Measurements from ENCODE around the gene KHDRBS2.
A peak's percentile ranks its signal among the peaks of the same experiment; 100 is the strongest.

The KHDRBS2 gene

DNA sequence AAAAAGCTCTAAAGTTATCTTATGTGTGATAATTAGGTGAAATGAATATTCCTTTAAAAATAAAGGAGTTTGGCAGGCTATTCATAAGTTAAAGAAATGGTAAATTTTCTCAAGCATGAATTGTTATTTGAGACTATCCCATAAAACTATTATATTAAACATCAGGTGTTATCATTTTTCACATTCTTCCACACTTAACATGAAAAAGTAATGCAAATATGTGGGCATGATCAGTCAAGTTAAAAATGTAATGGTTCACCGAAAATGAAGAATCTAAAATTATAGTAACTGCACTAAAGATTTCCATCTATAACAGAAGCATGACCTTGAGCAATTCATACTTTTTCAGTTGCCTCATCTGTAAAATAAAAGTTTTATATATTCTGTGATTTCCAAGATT lies 110.8 kb downstream of the KHDRBS2 start:
- DNase-seq (ENCODE audit: low spot score) = no peak

DNA sequence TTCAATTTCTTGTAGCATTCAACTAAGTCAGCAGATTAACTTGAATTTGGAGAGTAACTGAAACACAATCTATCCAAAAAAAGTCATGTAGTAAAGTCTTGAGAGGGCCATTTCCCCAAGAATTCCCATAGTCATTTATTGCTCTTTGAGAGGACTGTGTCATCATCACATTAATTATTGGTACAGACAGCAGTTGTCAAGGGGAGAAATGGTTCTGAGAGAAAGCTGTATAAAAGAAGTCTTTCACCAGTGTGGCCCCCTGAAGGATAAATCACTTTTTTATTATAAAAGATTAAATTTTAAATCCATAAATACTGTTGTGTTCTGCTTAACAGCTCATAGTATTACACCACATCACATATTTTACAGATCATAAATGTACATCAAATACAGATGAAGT lies 111.5 kb downstream of the KHDRBS2 start:
- DNase-seq (ENCODE audit: low spot score) = no peak

DNA sequence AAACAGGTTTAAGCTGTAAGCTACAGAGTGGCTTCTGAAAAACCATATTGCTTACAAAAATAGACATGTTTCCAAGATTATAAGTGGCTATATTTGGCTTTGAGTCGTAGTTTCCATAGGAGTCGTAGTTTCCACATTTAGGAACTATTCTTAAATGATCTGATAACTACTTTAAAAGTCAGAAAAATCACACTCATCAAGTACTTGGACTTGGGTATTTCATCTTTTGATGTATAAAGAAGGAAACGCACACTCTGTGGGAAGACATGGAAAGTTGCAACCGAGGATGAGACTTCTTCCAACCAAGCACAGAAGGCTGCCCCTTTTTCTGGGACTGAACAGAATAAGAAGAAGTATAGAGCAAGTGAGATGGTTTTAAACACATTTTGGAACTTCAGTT lies 118.3 kb downstream of the KHDRBS2 start:
- DNase-seq (ENCODE audit: low spot score) = no peak

DNA sequence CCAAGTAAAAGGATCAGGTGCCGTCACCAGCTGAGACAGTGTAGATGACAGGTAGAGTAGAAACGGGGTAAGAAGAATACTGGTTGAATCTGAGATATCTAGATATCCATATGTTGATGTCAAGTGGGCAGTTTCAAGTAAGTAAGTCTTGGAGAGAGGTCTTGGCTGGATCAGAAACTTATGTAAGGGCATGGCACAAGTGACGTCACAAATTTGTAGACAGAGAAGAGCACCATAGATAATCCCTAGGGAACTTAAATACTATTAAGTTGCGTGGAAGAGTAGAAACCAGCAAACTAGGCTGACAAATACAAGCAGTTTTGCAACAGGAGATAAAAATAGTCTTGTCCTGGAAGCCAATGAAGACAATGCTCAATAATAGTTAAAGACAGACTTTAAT lies 123.2 kb downstream of the KHDRBS2 start:
- no peak for DNase-seq (ENCODE audit: low spot score)

DNA sequence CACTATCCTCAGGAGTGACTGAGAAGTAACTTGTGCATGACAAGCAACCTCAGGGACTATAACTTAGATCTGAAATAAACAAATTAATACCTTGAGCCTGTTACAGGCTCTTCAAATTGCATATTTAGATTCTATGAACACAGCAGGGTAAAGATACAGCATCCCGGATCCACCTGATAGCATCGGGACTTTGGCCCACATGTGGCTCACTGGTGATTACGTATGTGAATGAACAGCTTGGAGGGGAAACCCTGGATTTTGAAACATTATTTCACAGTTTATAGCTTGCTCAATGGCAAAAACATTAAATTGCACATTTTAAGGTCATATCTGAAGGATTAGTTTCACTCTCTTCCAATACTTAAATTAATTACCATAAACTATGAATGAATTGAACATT lies 133.2 kb downstream of the KHDRBS2 start:
- no peak for DNase-seq (ENCODE audit: low spot score)

DNA sequence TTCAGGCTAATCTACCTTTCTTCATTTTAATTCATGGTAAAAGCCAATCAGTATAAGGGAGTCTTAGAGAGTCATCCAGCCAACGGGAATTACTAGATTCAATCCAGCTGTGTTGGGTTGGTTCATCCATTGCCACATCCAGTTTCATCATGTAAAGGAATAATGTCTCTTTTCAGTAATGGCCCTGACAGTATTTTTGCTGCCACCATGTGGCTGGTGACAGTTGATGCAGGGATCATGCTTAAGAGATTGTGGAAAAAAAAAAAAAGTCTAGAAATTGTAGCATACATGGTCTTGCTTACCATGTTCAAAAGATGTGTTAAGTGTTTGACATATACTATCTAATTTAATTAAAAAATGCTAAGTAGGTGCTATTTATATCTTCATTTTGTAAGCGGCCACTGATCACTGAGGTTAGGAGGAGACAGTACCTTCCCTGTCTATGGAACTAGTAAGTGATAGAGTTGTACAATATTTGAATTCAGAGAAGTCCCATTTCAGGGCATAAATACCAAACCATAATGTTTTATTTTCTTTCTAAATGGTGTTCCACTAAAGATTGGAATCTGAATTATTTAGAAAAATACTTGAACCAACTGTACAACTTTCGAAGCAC lies 135.9 kb downstream of the KHDRBS2 start:
- DNase-seq (ENCODE audit: low spot score) = peak; percentile 6

DNA sequence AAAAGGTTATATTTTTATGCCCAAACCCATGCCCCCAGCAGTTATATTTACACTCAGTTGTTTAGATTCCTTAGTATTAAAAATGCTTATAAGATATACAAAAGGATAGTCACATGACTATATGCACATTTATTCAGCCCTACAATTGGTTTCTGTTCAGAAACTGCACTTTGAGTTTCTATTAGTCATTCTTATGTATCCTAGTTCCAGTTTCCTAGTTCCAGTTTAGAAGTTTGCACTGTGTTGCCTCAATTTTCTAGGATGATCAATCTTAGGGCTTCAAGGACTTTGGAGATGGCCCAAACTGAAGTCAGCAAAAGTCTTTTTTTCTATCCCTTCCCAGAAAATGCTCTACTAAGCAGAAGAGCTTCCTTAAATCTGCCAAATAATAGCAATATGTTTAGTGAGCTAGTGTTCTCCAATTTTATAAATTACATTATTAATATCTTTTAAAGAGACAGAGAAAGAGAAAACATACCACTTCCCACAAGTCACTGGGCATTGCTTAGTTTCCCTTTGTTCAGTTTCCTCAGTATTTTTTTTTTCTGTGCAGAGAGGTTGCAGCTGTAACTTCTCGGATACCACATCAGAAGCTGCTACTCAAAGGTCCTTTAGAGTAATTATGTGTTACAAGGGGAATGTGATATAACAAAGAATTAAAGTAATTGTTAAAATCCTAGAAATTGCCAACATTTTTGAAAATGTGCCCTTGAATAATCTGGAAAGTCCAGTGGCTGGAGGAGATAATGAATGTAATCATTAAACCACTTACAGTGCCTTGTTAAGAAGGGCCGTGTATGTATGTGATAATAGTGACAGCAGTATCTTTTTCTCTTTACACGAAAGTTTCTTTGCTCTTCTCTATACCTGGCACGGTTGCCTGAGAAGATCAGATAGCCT lies 138.8 kb downstream of the KHDRBS2 start:
- no peak for DNase-seq (ENCODE audit: low spot score)

DNA sequence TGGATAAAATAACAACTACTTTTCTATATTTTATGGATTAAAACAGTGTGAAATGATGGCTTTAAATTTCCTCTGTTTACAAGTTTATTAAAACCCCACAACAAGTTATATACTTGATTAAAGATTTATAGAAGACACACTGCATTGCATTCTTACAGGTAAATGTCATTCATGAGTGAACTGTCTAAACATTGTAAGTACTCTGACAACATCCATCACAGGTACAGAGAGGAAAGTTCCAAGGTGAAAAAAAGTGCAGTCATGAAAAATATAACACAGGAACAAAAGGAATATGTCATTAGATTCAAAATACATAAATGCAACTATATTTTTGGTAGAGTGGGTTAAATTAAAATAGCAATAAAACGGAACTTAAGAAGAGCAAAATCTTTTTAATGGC lies 156.9 kb downstream of the KHDRBS2 start:
- no peak for DNase-seq (ENCODE audit: low spot score)

DNA sequence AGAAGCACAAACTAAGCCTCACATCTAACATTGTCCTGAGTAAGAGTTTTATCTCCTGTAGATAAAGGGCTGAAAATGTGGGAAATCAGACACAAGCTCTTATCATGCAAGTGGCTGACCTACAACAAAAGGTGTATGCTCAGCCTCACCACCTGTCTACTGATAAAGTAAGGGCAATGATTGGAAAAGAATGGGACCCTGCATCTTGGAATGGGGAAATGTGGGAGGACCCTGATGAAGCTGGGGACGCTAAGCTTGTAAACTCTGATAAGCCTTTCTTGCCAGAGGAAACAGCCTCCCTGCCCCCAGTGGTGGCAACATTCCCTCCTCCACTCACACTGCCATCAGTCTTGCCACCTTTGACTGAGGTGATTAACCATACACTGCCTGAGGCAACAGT lies 166.6 kb downstream of the KHDRBS2 start:
- no peak for DNase-seq (ENCODE audit: low spot score)

DNA sequence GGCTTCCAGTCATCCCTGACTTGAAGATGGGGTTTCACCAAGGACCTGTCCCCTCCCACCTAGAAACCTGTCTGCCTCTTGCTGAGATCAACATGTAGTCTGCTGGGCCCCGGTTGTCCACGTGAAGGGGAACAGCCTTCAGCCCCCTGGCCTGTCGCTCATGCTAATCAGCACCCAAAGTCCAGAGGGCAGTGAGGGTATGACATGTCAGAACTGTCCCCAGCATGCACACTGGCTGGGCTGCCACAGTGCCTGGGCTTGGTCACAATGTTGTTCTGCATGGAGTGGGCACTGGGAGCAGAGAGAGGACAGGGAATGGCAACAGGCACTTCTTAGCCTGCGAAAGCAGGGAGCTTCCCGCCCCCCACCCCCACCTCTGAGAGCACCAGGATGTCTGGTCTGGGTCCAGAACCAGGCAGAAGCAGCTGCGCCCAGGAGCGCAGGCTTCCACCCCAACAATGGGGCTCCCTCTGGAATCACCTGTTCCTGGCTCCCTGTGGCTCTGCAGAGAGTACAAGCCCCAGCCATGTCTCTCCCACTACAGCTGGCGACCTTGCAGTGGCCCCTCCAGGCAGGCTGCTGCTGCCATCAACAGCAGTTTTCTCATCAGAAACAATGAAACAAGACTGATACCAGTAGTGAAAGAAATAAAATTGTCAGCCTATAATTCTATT lies 182.7 kb downstream of the KHDRBS2 start:
- no peak for DNase-seq (ENCODE audit: low spot score)

DNA sequence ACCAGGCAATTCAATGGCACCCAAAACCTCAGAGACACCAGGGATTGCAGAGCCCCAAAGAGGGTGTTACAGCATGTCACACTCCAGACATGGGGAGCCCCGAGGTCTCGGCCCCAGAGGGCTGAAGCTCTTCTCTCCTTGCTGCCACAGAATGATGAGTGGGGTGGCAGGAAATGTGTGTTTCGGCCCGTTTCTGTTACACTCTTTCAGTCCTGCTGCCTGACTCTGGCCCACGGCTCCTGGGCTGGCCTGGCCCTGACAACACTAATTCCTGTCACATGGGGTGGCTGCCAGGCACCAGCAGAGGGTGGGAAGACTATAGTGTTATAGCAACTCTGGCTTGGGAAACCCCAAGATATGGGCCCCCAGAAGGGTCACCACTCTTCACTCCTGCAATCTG lies 183.6 kb downstream of the KHDRBS2 start:
- no peak for DNase-seq (ENCODE audit: low spot score)

DNA sequence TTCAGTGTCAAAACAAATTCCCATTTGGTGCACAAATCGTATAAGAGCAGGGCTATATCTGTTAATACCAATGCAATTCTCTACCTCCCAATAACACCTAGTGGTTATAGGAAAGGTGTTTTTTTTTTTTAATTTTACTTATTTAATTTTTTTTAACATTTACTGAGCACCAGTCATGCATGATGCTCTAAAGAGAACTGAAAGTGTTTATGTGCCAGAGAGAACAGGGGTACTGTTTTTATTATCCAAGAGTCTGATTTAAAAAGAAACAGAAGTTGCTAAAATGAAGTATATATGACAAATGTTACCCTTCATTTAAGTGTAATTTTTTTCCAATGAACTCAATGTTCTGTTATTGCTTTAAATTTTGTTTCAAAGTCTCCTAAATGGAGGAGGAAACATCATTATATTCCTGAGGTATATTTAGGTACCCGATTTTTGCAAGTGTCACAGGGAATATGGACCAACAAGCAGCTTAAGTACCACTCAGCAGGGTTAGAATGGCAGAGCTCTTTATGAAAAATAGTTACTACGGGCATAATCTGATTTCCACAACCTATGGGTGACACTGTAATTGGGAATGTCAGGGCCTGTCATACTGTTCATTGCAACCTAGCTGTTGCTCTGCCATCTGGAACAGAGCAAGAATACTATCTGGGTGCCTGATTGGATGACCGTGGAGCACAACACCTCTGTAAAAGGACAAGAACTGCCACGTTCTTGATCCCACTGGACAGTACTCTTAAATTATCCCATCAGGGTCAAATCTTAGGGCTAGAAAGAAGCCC lies 195.4 kb downstream of the KHDRBS2 start:
- DNase-seq (ENCODE audit: low spot score) = no peak

DNA sequence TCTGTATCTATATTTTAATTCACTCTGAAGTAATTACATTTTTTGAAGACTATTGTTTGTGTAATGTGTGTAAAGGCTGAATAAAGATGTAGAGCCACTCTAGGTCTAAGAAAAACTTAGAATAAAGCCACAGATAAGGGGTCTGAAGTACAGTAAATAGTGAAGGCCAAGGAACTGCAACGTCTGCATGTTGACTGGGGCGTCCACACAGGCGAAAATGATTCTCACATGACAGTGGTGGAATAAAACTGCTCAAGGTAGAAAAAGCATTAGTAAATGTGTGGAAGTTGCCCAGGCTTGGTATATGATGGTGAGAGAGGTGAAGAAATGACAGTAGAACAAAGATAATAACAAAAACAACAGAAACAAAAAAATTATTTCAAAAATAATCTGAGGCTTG lies 196.2 kb downstream of the KHDRBS2 start:
- DNase-seq (ENCODE audit: low spot score) = no peak

DNA sequence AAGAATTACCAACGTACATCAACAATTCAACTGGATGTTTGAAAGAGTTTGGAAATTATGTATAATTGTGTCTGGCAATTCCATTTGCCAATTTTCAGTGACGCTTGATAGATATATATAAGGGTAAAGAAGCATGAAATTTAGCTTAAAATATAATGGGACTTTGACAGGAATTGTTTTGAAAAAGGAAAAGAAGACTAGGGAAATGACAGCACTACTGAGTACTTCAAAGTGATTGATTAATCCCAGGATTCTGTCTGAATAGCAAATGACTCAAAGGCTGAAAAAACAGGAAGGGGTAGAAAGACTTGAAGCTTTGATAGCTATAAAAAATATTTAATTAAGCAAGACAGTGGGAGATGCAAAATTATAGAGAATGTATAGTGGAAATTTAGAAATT lies 200.0 kb downstream of the KHDRBS2 start:
- no peak for DNase-seq (ENCODE audit: low spot score)

DNA sequence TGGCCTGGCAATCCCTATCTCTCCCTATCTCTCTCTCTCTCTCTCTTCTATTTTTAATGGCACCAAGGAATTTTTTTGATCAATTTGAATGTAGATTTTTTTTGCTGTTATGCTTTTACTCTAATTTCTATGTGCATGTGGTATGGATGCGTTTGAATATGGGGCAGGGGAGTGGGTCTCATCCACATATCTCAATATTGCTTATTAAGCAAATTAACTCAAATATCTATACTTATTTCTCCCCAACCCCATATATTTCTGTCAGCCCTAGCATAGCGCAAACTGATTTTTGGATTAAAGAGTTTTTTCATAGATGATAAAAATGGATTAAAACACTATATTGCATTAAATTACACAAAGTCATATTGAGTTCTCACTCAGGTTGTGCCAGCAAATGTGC lies 210.2 kb downstream of the KHDRBS2 start:
- no peak for DNase-seq (ENCODE audit: low spot score)

DNA sequence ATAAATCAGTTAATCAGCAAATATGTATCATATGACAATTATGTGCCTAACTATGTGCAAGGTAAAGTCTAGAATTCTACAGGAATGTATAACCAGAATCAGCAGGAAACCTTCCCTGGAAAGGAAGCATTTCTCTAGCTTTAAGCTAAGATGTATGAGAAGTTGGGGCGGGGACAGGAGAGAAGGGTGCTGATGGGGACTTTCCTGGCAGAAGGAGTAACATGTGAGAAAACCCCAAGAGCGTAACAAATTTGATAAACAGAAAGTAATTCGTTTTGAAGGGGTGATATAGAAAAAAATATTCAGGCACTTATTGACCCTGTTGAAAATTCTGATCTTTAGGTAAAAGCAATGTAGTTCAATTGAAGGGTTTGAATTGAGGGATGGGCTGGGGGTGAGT lies 226.1 kb downstream of the KHDRBS2 start:
- DNase-seq (ENCODE audit: low spot score) = no peak

DNA sequence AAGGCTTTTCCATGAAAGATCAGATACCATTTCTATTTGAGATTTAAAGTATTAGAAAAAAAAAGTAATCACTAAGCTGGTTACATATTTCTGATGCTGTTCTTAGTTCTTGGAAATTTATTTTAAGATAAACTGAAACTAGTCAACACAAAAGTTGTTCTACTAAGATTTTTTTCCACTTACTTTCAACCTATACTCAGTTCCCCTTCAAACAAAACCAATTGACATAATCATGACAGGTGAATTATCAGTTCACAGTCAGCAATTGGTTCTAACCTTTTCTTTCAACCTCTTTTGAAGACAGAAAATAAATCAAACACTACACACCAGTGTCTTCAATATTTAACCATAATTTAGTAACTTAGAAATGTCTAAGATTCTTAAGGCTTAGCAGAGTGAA lies 228.7 kb downstream of the KHDRBS2 start:
- DNase-seq (ENCODE audit: low spot score) = no peak

DNA sequence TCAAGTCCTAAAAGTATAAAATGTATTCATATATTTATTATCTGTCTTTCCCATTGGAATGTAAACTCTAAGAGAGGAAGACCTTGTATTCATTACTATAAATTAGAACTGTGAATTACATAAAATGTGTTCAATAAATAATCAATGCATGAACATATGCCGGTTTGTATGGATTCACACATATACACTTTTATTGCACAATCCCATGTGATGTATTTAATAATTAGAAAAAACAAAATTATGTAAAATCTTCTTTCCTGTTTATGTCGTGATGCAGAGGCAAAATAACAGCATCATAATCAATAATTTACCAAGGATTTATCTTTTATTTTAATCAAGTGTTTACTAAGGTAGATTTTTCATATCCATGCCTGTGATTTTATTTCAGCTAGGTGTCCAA lies 240.5 kb downstream of the KHDRBS2 start:
- DNase-seq (ENCODE audit: low spot score) = no peak

DNA sequence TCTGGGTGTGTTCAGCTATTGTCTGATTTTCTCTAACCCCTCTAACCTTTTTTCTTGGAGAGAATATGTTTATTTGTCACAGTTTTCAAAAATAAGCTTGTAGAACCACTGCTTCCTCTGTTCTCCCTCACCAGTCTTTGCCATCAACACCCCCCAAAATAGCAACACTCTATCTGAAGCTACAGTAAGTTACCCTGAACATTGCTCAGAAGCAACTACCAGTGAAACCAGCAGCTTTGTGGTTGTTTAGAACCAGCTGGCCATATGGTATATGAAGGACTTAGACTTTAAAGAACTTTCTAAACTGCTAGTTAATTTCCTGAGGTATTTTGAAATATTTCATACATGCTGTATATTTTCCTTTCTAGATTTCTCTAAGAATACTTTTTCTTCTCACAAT lies 242.9 kb downstream of the KHDRBS2 start:
- no peak for DNase-seq (ENCODE audit: low spot score)

DNA sequence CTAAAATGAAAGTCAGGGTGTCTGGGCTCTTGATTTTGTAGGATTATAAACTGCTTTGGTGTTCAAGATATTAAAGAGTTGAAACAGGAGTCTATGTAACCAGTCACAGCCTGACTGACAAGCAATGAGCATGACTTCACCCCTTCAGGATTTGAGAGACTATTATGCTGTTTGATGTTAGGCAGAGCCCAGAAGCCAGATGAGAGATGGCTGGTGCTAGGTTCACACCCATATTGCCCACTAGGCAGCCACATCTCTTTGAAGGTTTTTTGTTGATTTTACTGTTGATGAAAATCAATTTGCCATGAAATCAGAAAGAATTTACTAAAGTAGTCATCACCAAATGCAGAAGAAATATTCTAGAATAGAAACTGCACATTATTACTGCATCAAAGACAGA lies 243.6 kb downstream of the KHDRBS2 start:
- no peak for DNase-seq (ENCODE audit: low spot score)

DNA sequence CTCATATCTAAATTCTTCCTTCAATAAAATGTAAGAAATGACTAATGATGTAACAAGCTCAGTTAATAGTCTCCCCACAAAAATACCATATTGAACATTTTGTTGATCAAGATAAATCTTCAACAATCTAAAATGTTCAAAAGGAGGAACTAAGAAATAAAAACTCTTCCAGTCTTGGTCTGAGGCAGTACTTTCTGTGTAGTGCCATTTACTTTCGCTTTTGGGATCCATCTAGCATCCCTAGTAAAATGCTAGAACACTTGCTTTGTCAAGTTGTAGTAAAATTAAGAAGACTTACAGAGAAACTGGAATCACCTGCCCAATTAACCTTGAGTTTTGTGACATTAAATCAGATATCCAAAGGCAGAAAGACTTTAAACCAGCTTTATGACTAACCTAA lies 246.4 kb downstream of the KHDRBS2 start:
- DNase-seq (ENCODE audit: low spot score) = no peak

DNA sequence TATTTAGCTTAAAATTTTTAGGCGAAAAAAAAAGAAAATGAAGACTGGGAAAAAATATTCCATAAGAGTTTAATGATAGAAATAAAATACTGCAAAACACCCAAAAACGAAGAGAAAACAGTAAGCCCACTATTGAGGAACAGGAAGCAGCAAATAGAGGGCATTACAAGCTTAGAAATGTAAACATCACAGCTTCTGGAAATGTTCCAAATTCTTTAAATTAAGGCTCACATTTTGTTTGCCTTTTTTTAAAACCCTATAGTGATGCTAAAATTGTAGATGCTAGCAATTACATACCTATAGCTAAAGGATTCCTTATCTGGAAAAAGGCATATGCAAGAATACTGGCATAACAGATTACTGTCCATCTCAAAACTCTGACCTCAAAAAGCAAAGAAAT lies 248.6 kb downstream of the KHDRBS2 start:
- no peak for DNase-seq (ENCODE audit: low spot score)

DNA sequence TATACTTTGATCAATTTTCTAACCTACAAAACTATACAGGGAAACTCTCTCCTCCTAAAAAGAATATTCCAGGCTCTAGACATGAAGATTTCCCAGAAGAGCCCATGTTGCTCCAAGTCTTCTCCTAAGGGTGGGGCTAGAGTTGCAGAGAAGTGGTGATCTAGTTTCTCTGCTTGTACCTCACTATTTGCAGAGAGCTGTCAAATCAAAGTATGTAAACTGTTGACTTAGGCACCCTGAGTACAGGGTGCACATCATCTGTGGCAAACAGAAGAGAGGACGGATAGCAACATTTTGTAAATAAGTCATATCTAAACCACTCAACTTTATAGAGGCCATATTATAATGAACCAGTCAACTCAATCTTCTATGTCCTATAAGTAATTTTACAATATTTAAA lies 250.1 kb downstream of the KHDRBS2 start:
- DNase-seq (ENCODE audit: low spot score) = no peak

All from HuH-7.5 (cell line).